Measurements from ENCODE around the gene FUT3. TPM values are rescaled to one million over a fixed set of nuclear protein-coding genes. Genes with fewer than 3 reads are reported as not detected.

Gene FUT3
- total RNA-seq, 2 experiments from 2014 or later: 0.61 to 0.85 TPM

- DNase-seq (no peak), ATAC-seq (ENCODE audit: poor library complexity) (no peak)
- H3K27me3 Mint-ChIP-seq: no peaks in the 10 kb centered on the region
- ChIA-PET CTCF (no interaction called here), POLR2A (no interaction called here)
- H3K9me3 Mint-ChIP-seq: no peaks in the 10 kb centered on the region
- intact Hi-C loops (cut with DNase I, micrococcal nuclease): no loop called here
- H3K4me1 Mint-ChIP-seq (ENCODE audit: low read depth): no peaks in the 10 kb centered on the region
- Histone ChIP-seq H3K36me3 (ENCODE audit: insufficient read depth, low read length) (peaks cover 30% of the 10 kb centered on the region), H3K9me3 (ENCODE audit: control insufficient read depth in 1 of 2, insufficient read depth in 1 of 2, low read length in 2 of 2) (peaks cover 0 to 7% of the 10 kb centered on the region in 2 experiments), H3K4me3 (ENCODE audit: low read length) (no peak overlapping the region), H3K27ac (ENCODE audit: low read depth in 1 of 2, low read length in 2 of 2) (no peak overlapping the region), H3K4me1 (ENCODE audit: insufficient read depth, low read length) (peaks cover 16% of the 10 kb centered on the region), H3K27me3 (ENCODE audit: control insufficient read depth in 1 of 2, insufficient read depth in 2 of 2, low read length in 2 of 2) (no peaks in the 10 kb centered on the region)
- no peak overlapping the region for H3K27ac Mint-ChIP-seq
- no peak overlapping the region for H3K4me3 Mint-ChIP-seq
- no peak for TF ChIP-seq CTCF (IDR thresholded peaks at IDR 0.05)
- peaks cover 17% of the 10 kb centered on the region for H3K36me3 Mint-ChIP-seq (ENCODE audit: low read depth)
Measured at GRCh38 chr19:5895409-5895808, 44.2 kb upstream of the FUT3 start.

GRCh38 chr19:5894704-5895349 lies 43.6 kb upstream of the FUT3 start:
- intact Hi-C loops (cut with DNase I, micrococcal nuclease): no loop called here
- Mint-ChIP-seq H3K27me3 (peaks cover 4% of the 10 kb centered on the region), H3K4me1 (ENCODE audit: low read depth) (no peaks in the 10 kb centered on the region), H3K27ac (no peak overlapping the region), H3K36me3 (ENCODE audit: low read depth) (peaks cover 17% of the 10 kb centered on the region), H3K4me3 (no peak overlapping the region), H3K9me3 (no peaks in the 10 kb centered on the region)
- CTCF ChIA-PET: no interaction called here
- TF ChIP-seq CTCF (IDR thresholded peaks at IDR 0.05): no peak
- H3K27me3 ChIP-seq (ENCODE audit: control insufficient read depth in 1 of 2, insufficient read depth in 2 of 2, low read length in 2 of 2): no peaks in the 10 kb centered on the region
- ATAC-seq (ENCODE audit: poor library complexity) (no peak), DNase-seq (no peak)
- peaks cover 29% of the 10 kb centered on the region for H3K36me3 ChIP-seq (ENCODE audit: insufficient read depth, low read length)
- H3K9me3 ChIP-seq (ENCODE audit: control insufficient read depth in 1 of 2, insufficient read depth in 1 of 2, low read length in 2 of 2): peaks cover 0 to 7% of the 10 kb centered on the region in 2 experiments
- H3K27ac ChIP-seq (ENCODE audit: low read depth in 1 of 2, low read length in 2 of 2): no peak overlapping the region
- POLR2A ChIA-PET: no interaction called here
- peaks cover 12% of the 10 kb centered on the region for H3K4me1 ChIP-seq (ENCODE audit: insufficient read depth, low read length)
- H3K4me3 ChIP-seq (ENCODE audit: low read length): no peak overlapping the region

- Mint-ChIP-seq H3K36me3 (ENCODE audit: low read depth) (peaks cover 17% of the 10 kb centered on the region), H3K27me3 (peaks cover 12% of the 10 kb centered on the region), H3K27ac (no peak overlapping the region), H3K4me3 (no peak overlapping the region), H3K9me3 (no peaks in the 10 kb centered on the region), H3K4me1 (ENCODE audit: low read depth) (no peaks in the 10 kb centered on the region)
- H3K36me3 ChIP-seq (ENCODE audit: insufficient read depth, low read length): peaks cover 28% of the 10 kb centered on the region
- no peak overlapping the region for H3K27ac ChIP-seq (ENCODE audit: low read depth in 1 of 2, low read length in 2 of 2)
- H3K4me1 ChIP-seq (ENCODE audit: insufficient read depth, low read length): peaks cover 10% of the 10 kb centered on the region
- no peak overlapping the region for H3K4me3 ChIP-seq (ENCODE audit: low read length)
- POLR2A ChIA-PET: no interaction called here
- peak in 1 of 14 experiments; percentile 16 for DNase-seq
- TF ChIP-seq CTCF (IDR thresholded peaks at IDR 0.05): no peak
- H3K27me3 ChIP-seq (ENCODE audit: control insufficient read depth in 1 of 2, insufficient read depth in 2 of 2, low read length in 2 of 2): no peaks in the 10 kb centered on the region
- H3K9me3 ChIP-seq (ENCODE audit: control insufficient read depth in 1 of 2, insufficient read depth in 1 of 2, low read length in 2 of 2): peaks cover 0 to 7% of the 10 kb centered on the region in 2 experiments
- CTCF ChIA-PET: no interaction called here
- intact Hi-C loops (cut with DNase I, micrococcal nuclease): loop anchor here in 1 of 2 experiments (1.0 to 2.0 kb wide), 2 partner anchors 19 to 87 kb away; no protein-coding TSS in a partner anchor
- ATAC-seq (ENCODE audit: poor library complexity): no peak
Measured at GRCh38 chr19:5893907-5894703, 42.9 kb upstream of the FUT3 start.

Data from CD4-positive, alpha-beta T cell (primary cell).